Measurements from ENCODE around the gene DNAH8. TPM values are rescaled to one million over a fixed set of nuclear protein-coding genes. Genes with fewer than 3 reads are reported as not detected.

DNAH8 gene
- polyA plus RNA-seq, 1 of the 3 experiments (the other 2 are of a cell fraction): not detected

GRCh38 chr6:38912378-38912777, 197.3 kb downstream of the DNAH8 start:
- CTCF ChIA-PET: interaction anchor here (3.0 kb wide), 1 partner anchor 41 kb away, joined by 12 read pairs; no protein-coding TSS in a partner anchor
- Histone ChIP-seq H3F3A (replicated peaks; ENCODE audit: insufficient read depth) (no peaks in the 10 kb centered on the region), H3K4me1 (ENCODE audit: control insufficient read depth in 1 of 2, insufficient read depth in 2 of 2, low read depth in 1 of 2, low read length in 1 of 2) (no peaks in the 10 kb centered on the region), H3K27me3 (ENCODE audit: insufficient read depth) (no peaks in the 10 kb centered on the region), H3K27ac (ENCODE audit: low read depth in 2 of 2, low read length in 1 of 2) (no peak overlapping the region), H4K20me1 (ENCODE audit: insufficient read depth) (no peaks in the 10 kb centered on the region), H3K36me3 (replicated peaks in 1 of 2; ENCODE audit: control insufficient read depth in 1 of 2, insufficient read depth in 2 of 2, low read length in 1 of 2) (no peaks in the 10 kb centered on the region), H3K9me2 (no peaks in the 10 kb centered on the region), H3K9me3 (no peaks in the 10 kb centered on the region), H2AFZ (ENCODE audit: low read depth) (no peak overlapping the region), H3K4me3 (ENCODE audit: low read depth in 2 of 2, low read length in 1 of 2) (no peak overlapping the region), H3K9ac (no peak overlapping the region), H3K4me2 (no peak overlapping the region), H3K79me2 (ENCODE audit: insufficient read depth) (no peaks in the 10 kb centered on the region)
- no peak for DNase-seq
- TF ChIP-seq MEF2A (IDR thresholded peaks at IDR 0.05; ENCODE audit: borderline replicate concordance, low read depth): no peak
- no peak for TF ChIP-seq IRF3 (IDR thresholded peaks at IDR 0.05; ENCODE audit: low read depth, low read length)
- no peak for TF ChIP-seq TCF12 (IDR thresholded peaks at IDR 0.05)
- no peak for TF ChIP-seq RCOR1 (IDR thresholded peaks at IDR 0.05; ENCODE audit: low read length)
- no peak for TF ChIP-seq CTCF (IDR thresholded peaks at IDR 0.05)
- TF ChIP-seq JUND (IDR thresholded peaks at IDR 0.05): no peak
- TF ChIP-seq MAX (IDR thresholded peaks at IDR 0.05; ENCODE audit: low read depth): no peak
- no peak for TF ChIP-seq EP300 (IDR thresholded peaks at IDR 0.05; ENCODE audit: borderline replicate concordance in 1 of 2, low read depth in 1 of 2, low read length in 1 of 2)
- no peak for TF ChIP-seq MXI1 (IDR thresholded peaks at IDR 0.05; ENCODE audit: low read depth, low read length)
- TF ChIP-seq ELF1 (IDR thresholded peaks at IDR 0.05): no peak
- no peak for TF ChIP-seq EZH2phosphoT487 (IDR thresholded peaks at IDR 0.05; ENCODE audit: borderline replicate concordance, low read depth)
- no peak for TF ChIP-seq CHD2 (IDR thresholded peaks at IDR 0.05; ENCODE audit: low read length, partially characterized antibody)
- TF ChIP-seq RAD21 (IDR thresholded peaks at IDR 0.05; ENCODE audit: low read length): no peak
- no peak for TF ChIP-seq POLR2AphosphoS5 (IDR thresholded peaks at IDR 0.05; ENCODE audit: low read depth, low read length)
- no peak for TF ChIP-seq SIN3A (IDR thresholded peaks at IDR 0.05; ENCODE audit: borderline replicate concordance, low read depth, low read length)
- no peak for TF ChIP-seq TAF1 (IDR thresholded peaks at IDR 0.05; ENCODE audit: borderline replicate concordance, low read depth, low read length)
- TF ChIP-seq GABPA (IDR thresholded peaks at IDR 0.05; ENCODE audit: low read depth): no peak
- no peak for TF ChIP-seq FOSL2 (IDR thresholded peaks at IDR 0.05; ENCODE audit: borderline replicate concordance, low read depth)
- POLR2A ChIA-PET: no interaction called here
- WGBS (ENCODE audit: low lambda C conversion rate): 48% methylated on average over 2 of the region's 2 CpGs
